Psoas muscle (tissue), 8 donors: ENCODE data around the gene SBF2. TPM values are rescaled to one million over a fixed set of nuclear protein-coding genes. Genes with fewer than 3 reads are reported as not detected.

Experiments
- ATAC-seq, 4 donors: fragments of 200-7000 bp; cut with Tn5 transposase; one replicate each; pipeline ENCODE4 v1.9.1; 2020; ENCODE audit warnings: moderate library complexity in 3 of 4, mild to moderate bottlenecking in 2 of 4
- DNase-seq, 2 donors: peaks; one replicate each; pipeline ENCODE4 v3.0.0-alpha.2; 2020
- H3K27ac ChIP-seq: fragments of 200-600 bp; one replicate; pipeline ENCODE4 v1.8.0; 2022
- H3K27me3 ChIP-seq, 3 donors: fragments of 200-600 bp in 1 of 3; one replicate each; pipeline versions ENCODE4 v1.6.1 to v1.8.0; 2013 to 2022; ENCODE audit warnings: low read length in 2 of 3, mild to moderate bottlenecking in 2 of 3, moderate library complexity in 1 of 3; ENCODE audit not compliant: insufficient read depth in 3 of 3
- H3K36me3 ChIP-seq, 2 donors: fragments of 200-600 bp in 1 of 2; one replicate each; pipeline versions ENCODE4 v1.6.1 to v1.8.0; 2013 to 2022; ENCODE audit warnings: low read depth in 1 of 2, mild to moderate bottlenecking in 1 of 2, moderate library complexity in 1 of 2; ENCODE audit not compliant: insufficient read depth in 1 of 2
- H3K4me1 ChIP-seq: fragments of 200-600 bp; one replicate; pipeline ENCODE4 v1.8.0; 2022
- H3K4me3 ChIP-seq: fragments of 200-600 bp; one replicate; pipeline ENCODE4 v1.8.0; 2022; ENCODE audit warnings: mild to moderate bottlenecking
- H3K9me3 ChIP-seq: fragments of 200-600 bp; one replicate; pipeline ENCODE4 v1.8.0; 2022
- CTCF ChIP-seq: fragments of 200-600 bp; IDR thresholded peaks from one replicate; pipeline ENCODE4 v1.8.0; 2022; ENCODE audit warnings: antibody characterized with exemption
- WGBS, 3 donors: extraction: QIAGEN DNeasy Blood & Tissue Kit; methylation state at CpG; one replicate each; pipeline versions ENCODE4 v1.1.6 to v1.1.7; 2013; 5-methylcytosine and 5-hydroxymethylcytosine counted together
- intact Hi-C, 2 donors: fragments of 100-400 bp; cut with DNase I; formaldehyde crosslinking; loops; one replicate each; pipeline versions ENCODE4 v1.11.0 to v1.14.2; 2022
- polyA plus RNA-seq, 3 donors: library from polyadenylated mRNA; stranded (reverse); fragments of 200-250 nt; gene quantifications; one replicate each; pipeline ENCODE4 v1.2.3, GENCODE V29; 2013
- total RNA-seq, 4 donors: library from RNA; stranded (reverse); fragmentation: NEBNext Ultra II Directional in 2 of 4; extraction: Animal tissue kit (Norgen Biotek cat#: 25700) in 2 of 4; gene quantifications; one replicate each; pipeline versions ENCODE4 v1.2.1 to v1.2.4, GENCODE V29; 2021 to 2023
- donor health status: healthy with polysubstance abuse.
- donor health status: DM: no; HTN: no; CAD: no; lungs with moderate emphysema.
- donor health status: Bipolar disorder and iron deficiency.
- donor health status: healthy.
- donor health status: DM: yes; HTN: yes; CAD: no.
- donor health status: DM: no; HTN: no; CAD: no.
- donor health status: DM: no; HTN: no; CAD: no.
- donor health status: DM: yes; HTN: yes; CAD: no.

Gene SBF2
- total and polyA plus RNA-seq, 7 donors = 3.3 to 12.6 (median 10.6) TPM

- no peak for TF ChIP-seq CTCF
- H3K9me3 ChIP-seq = no peaks in the 10 kb centered on the region
- no peak overlapping the region for H3K4me3 ChIP-seq
- no peak overlapping the region for H3K27ac ChIP-seq
- ATAC-seq = no peak
- intact Hi-C loops = loop anchor here in 1 of 2 donors (5.0 kb wide), 1 partner anchor 34 kb away; no protein-coding TSS in a partner anchor
- no peaks in the 10 kb centered on the region for H3K36me3 ChIP-seq
- no peaks in the 10 kb centered on the region for H3K27me3 ChIP-seq
- H3K4me1 ChIP-seq = peaks cover 37% of the 10 kb centered on the region
- DNase-seq = no peak
- WGBS, 3 donors = 62 to 65% (median 62%) methylated on average over 1 of the region's 1 CpG
Observed at GRCh38 chr11:9763301-9763700, 530.7 kb downstream of the SBF2 start.

GRCh38 chr11:9762531-9762930 lies 531.5 kb downstream of the SBF2 start:
- Histone ChIP-seq H3K36me3 (no peaks in the 10 kb centered on the region), H3K27ac (peak overlapping the region; percentile 6), H3K9me3 (no peaks in the 10 kb centered on the region), H3K4me1 (peaks cover 37% of the 10 kb centered on the region), H3K27me3 (no peaks in the 10 kb centered on the region), H3K4me3 (no peak overlapping the region)
- DNase-seq = no peak
- WGBS, 3 donors = 93 to 96% (median 96%) methylated on average over 4 of the region's 4 CpGs
- intact Hi-C loops = loop anchor here in 1 of 2 donors (5.0 kb wide), 1 partner anchor 35 kb away; no protein-coding TSS in a partner anchor
- ATAC-seq = no peak
- no peak for TF ChIP-seq CTCF

GRCh38 chr11:9761441-9761945 lies 532.5 kb downstream of the SBF2 start:
- no peak for DNase-seq
- H3K36me3 ChIP-seq = no peaks in the 10 kb centered on the region
- WGBS, 3 donors = 92 to 93% (median 93%) methylated on average over 6 of the region's 6 CpGs
- peak overlapping the region; percentile 90 for H3K27ac ChIP-seq
- no peaks in the 10 kb centered on the region for H3K9me3 ChIP-seq
- intact Hi-C loops = loop anchor here in 1 of 2 donors (5.0 kb wide), 1 partner anchor 36 kb away; no protein-coding TSS in a partner anchor
- H3K4me1 ChIP-seq = peaks cover 37% of the 10 kb centered on the region
- TF ChIP-seq CTCF = no peak
- ATAC-seq = no peak
- H3K27me3 ChIP-seq = no peaks in the 10 kb centered on the region
- no peak overlapping the region for H3K4me3 ChIP-seq

- ATAC-seq = peak; percentile 25 to 51 (median 44)
Observed at GRCh38 chr11:9760193-9760575, 533.8 kb downstream of the SBF2 start.

More at GRCh38 chr11:9760193-9760575, 533.8 kb downstream of the SBF2 start:
- no peaks in the 10 kb centered on the region for H3K36me3 ChIP-seq
- intact Hi-C loops = loop anchor here in 1 of 2 donors (5.0 kb wide), 1 partner anchor 37 kb away; no protein-coding TSS in a partner anchor
- H3K27ac ChIP-seq = peak overlapping the region; percentile 90
- peaks cover 28% of the 10 kb centered on the region for H3K4me1 ChIP-seq
- TF ChIP-seq CTCF = no peak
- no peak overlapping the region for H3K4me3 ChIP-seq
- no peaks in the 10 kb centered on the region for H3K9me3 ChIP-seq
- H3K27me3 ChIP-seq = no peaks in the 10 kb centered on the region
- DNase-seq = peak; percentile 92 to 95
- WGBS, 3 donors = 4 to 12% (median 11%) methylated on average over 3 of the region's 3 CpGs
